Tibial nerve (tissue), 4 donors: ENCODE results near the gene RBM33.

Experiments
- EP300 ChIP-seq, 2 donors: sonication (generic); formaldehyde crosslinking; IDR thresholded peaks; one replicate each; pipeline ENCODE4 v1.6.1; 2017; ENCODE audit warnings: antibody characterized with exemption in 2 of 2, mild to moderate bottlenecking in 1 of 2
- POLR2A ChIP-seq, 2 donors: fragments of 450-650 bp; IDR thresholded peaks; one replicate each; pipeline ENCODE4 v1.6.1; 2017; ENCODE audit warnings: antibody characterized with exemption in 2 of 2, mild to moderate bottlenecking in 2 of 2, moderate library complexity in 2 of 2
- TF ChIP-seq, protein P1 (sequence below), 5 experiments: fragments of 200-600 bp in 3 of 5; fragments of 450-650 bp in 2 of 5; sonication (generic) in 3 of 5; IDR thresholded peaks; one replicate each; pipeline ENCODE4 v1.5.1; 2016 to 2019; ENCODE audit warnings: antibody characterized with exemption in 5 of 5, mild to moderate bottlenecking in 3 of 5, moderate library complexity in 2 of 5

- TF ChIP-seq, protein P1, sequence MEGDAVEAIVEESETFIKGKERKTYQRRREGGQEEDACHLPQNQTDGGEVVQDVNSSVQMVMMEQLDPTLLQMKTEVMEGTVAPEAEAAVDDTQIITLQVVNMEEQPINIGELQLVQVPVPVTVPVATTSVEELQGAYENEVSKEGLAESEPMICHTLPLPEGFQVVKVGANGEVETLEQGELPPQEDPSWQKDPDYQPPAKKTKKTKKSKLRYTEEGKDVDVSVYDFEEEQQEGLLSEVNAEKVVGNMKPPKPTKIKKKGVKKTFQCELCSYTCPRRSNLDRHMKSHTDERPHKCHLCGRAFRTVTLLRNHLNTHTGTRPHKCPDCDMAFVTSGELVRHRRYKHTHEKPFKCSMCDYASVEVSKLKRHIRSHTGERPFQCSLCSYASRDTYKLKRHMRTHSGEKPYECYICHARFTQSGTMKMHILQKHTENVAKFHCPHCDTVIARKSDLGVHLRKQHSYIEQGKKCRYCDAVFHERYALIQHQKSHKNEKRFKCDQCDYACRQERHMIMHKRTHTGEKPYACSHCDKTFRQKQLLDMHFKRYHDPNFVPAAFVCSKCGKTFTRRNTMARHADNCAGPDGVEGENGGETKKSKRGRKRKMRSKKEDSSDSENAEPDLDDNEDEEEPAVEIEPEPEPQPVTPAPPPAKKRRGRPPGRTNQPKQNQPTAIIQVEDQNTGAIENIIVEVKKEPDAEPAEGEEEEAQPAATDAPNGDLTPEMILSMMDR (IDR thresholded peaks at IDR 0.05): no peak
- TF ChIP-seq EP300 (IDR thresholded peaks at IDR 0.05): no peak
- TF ChIP-seq POLR2A (IDR thresholded peaks at IDR 0.05): no peak
Measured at GRCh38 chr7:155782466-155782865, 138.0 kb downstream of the RBM33 start.
